H9 (cell line): ENCODE data around the gene SCGN. TPM values are rescaled to one million over a fixed set of nuclear protein-coding genes. Genes with fewer than 3 reads are reported as not detected.

Source experiments
- DNase-seq: peaks from one replicate; pipeline ENCODE4 v3.0.0-alpha.2; 2017
- H2AFZ ChIP-seq: one replicate; pipeline ENCODE4 v1.6.1; 2013; ENCODE audit warnings: mild to moderate bottlenecking, low read length, control low read depth, moderate library complexity
- H2AK5ac ChIP-seq: 2 replicates; pipeline ENCODE4 v1.6.1; 2013; ENCODE audit warnings: low read length, control low read depth, mixed read lengths; ENCODE audit not compliant: insufficient read length
- H2BK120ac ChIP-seq: one replicate; pipeline ENCODE4 v1.6.1; 2013; ENCODE audit warnings: low read depth, mild to moderate bottlenecking, low read length, control low read depth, inconsistent platforms; ENCODE audit not compliant: poor library complexity, severe bottlenecking
- H2BK12ac ChIP-seq: 2 replicates; pipeline ENCODE4 v1.6.1; 2013; ENCODE audit warnings: low read length, control low read depth, mixed read lengths, low read depth; ENCODE audit not compliant: insufficient read length
- H2BK15ac ChIP-seq: 2 replicates; pipeline ENCODE4 v1.6.1; 2013; ENCODE audit warnings: low read depth, low read length, control low read depth
- H2BK20ac ChIP-seq: one replicate; pipeline ENCODE4 v1.6.1; 2013; ENCODE audit warnings: low read depth, mild to moderate bottlenecking, low read length, control low read depth, inconsistent platforms; ENCODE audit not compliant: poor library complexity, severe bottlenecking
- H2BK5ac ChIP-seq: 2 replicates; pipeline ENCODE4 v1.6.1; 2013; ENCODE audit warnings: low read length, control low read depth, mixed read lengths; ENCODE audit not compliant: insufficient read length
- H3K14ac ChIP-seq: 2 replicates; pipeline ENCODE4 v1.6.1; 2013; ENCODE audit warnings: low read length, control low read depth; ENCODE audit not compliant: insufficient read depth
- H3K18ac ChIP-seq: 2 replicates; pipeline ENCODE4 v1.6.1; 2013; ENCODE audit warnings: low read depth, mild to moderate bottlenecking, mixed read lengths, low read length, control low read depth; ENCODE audit not compliant: insufficient read length
- H3K23ac ChIP-seq: 2 replicates; pipeline ENCODE4 v1.6.1; 2013; ENCODE audit warnings: low read length, control low read depth, mixed read lengths, low read depth; ENCODE audit not compliant: insufficient read length
- H3K23me2 ChIP-seq: 2 replicates; pipeline ENCODE4 v1.6.1; 2013; ENCODE audit warnings: low read depth, mild to moderate bottlenecking, mixed read lengths, low read length, control low read depth; ENCODE audit not compliant: insufficient read length, poor library complexity, severe bottlenecking
- H3K27ac ChIP-seq: 2 replicates; pipeline ENCODE4 v1.5.1; 2013; ENCODE audit warnings: low read length, control low read depth, mixed read lengths, low read depth; ENCODE audit not compliant: insufficient read length
- H3K27me3 ChIP-seq: 2 replicates; pipeline ENCODE4 v1.6.1; 2013; ENCODE audit warnings: low read length, control low read depth, inconsistent platforms; ENCODE audit not compliant: insufficient read depth
- H3K4ac ChIP-seq: 2 replicates; pipeline ENCODE4 v1.6.1; 2013; ENCODE audit warnings: low read depth, mild to moderate bottlenecking, control low read depth, inconsistent platforms, low read length, moderate library complexity
- H3K4me1 ChIP-seq: 2 replicates; pipeline ENCODE4 v1.6.1; 2013; ENCODE audit warnings: low read length, control low read depth, inconsistent platforms; ENCODE audit not compliant: insufficient read depth
- H3K4me2 ChIP-seq: 2 replicates; pipeline ENCODE4 v1.6.1; 2013; ENCODE audit warnings: low read length, control low read depth, mixed read lengths; ENCODE audit not compliant: insufficient read length, insufficient read depth
- H3K56ac ChIP-seq: 2 replicates; pipeline ENCODE4 v1.6.1; 2013; ENCODE audit warnings: low read depth, mild to moderate bottlenecking, mixed read lengths, low read length, control low read depth; ENCODE audit not compliant: insufficient read length
- H3K79me1 ChIP-seq: 2 replicates; pipeline ENCODE4 v1.6.1; 2013; ENCODE audit warnings: low read depth, mild to moderate bottlenecking, moderate library complexity, low read length, control low read depth, inconsistent platforms; ENCODE audit not compliant: insufficient read depth, poor library complexity, severe bottlenecking
- H3K79me2 ChIP-seq: 2 replicates; pipeline ENCODE4 v1.6.1; 2013; ENCODE audit warnings: low read length, control low read depth, inconsistent platforms; ENCODE audit not compliant: insufficient read depth
- H3K9ac ChIP-seq: 2 replicates; pipeline ENCODE4 v1.6.1; 2013; ENCODE audit warnings: low read length, control low read depth, mixed read lengths; ENCODE audit not compliant: insufficient read length; ENCODE audit errors: extremely low read depth
- H3K9me3 ChIP-seq: one replicate; pipeline ENCODE4 v1.6.1; 2013; ENCODE audit warnings: low read depth, low read length, inconsistent platforms; ENCODE audit not compliant: control insufficient read depth
- H3T11ph ChIP-seq: one replicate; pipeline ENCODE4 v1.6.1; 2013; ENCODE audit warnings: mild to moderate bottlenecking, low read length, control low read depth, inconsistent platforms
- H4K20me1 ChIP-seq: one replicate; pipeline ENCODE4 v1.6.1; 2013; ENCODE audit not compliant: control insufficient read depth, insufficient read length, insufficient read depth
- H4K5ac ChIP-seq: 2 replicates; pipeline ENCODE4 v1.6.1; 2013; ENCODE audit warnings: low read depth, mild to moderate bottlenecking, mixed read lengths, low read length, control low read depth; ENCODE audit not compliant: insufficient read length
- H4K8ac ChIP-seq: replicated peaks from 2 replicates; pipeline ENCODE4 v1.6.1; 2013; ENCODE audit warnings: low read length, control low read depth, mixed read lengths, low read depth; ENCODE audit not compliant: insufficient read length
- H4K91ac ChIP-seq: 2 replicates; pipeline ENCODE4 v1.6.1; 2013; ENCODE audit warnings: low read depth, mild to moderate bottlenecking, moderate library complexity, mixed read lengths, low read length, control low read depth; ENCODE audit not compliant: insufficient read length
- H3K27ac Mint-ChIP-seq, 3 experiments: 2 replicates in 2 of 3; 3 replicates in 1 of 3; pipeline ENCODE4 v1.8.0; 2020 to 2021; ENCODE audit warnings: mixed read lengths in 3 of 3, mild to moderate bottlenecking in 1 of 3, moderate library complexity in 1 of 3
- H3K27me3 Mint-ChIP-seq: 2 replicates; pipeline ENCODE4 v1.8.0; 2021; ENCODE audit warnings: low read depth, mild to moderate bottlenecking, moderate library complexity, mixed read lengths
- H3K36me3 Mint-ChIP-seq, 3 experiments: 2 replicates in 2 of 3; 3 replicates in 1 of 3; pipeline ENCODE4 v1.8.0; 2020 to 2021; ENCODE audit warnings: low read depth in 3 of 3, mixed read lengths in 3 of 3; ENCODE audit not compliant: insufficient read depth in 1 of 3
- H3K4me1 Mint-ChIP-seq, 2 experiments: 2 replicates each; pipeline ENCODE4 v1.8.0; 2020; ENCODE audit warnings: mixed read lengths in 2 of 2
- H3K4me3 Mint-ChIP-seq, 2 experiments: 2 replicates in 1 of 2; 3 replicates in 1 of 2; pipeline ENCODE4 v1.8.0; 2020 to 2021; ENCODE audit warnings: mild to moderate bottlenecking in 2 of 2, mixed read lengths in 2 of 2, moderate library complexity in 1 of 2
- H3K9me3 Mint-ChIP-seq, 2 experiments: 2 replicates in 1 of 2; 3 replicates in 1 of 2; pipeline ENCODE4 v1.8.0; 2020; ENCODE audit warnings: mild to moderate bottlenecking in 2 of 2, mixed read lengths in 2 of 2, moderate library complexity in 1 of 2
- total RNA-seq: library from RNA; stranded (reverse); gene quantifications from 2 replicates; pipeline ENCODE4 v1.2.1, GENCODE V29; 2021
- TF ChIP-seq, protein P1 (sequence below): fragments of 200-600 bp; sonication (generic); conservative IDR thresholded peaks from 3 replicates; pipeline ENCODE4 v1.8.0; 2021; ENCODE audit warnings: antibody characterized with exemption, mild to moderate bottlenecking

The SCGN gene
- total RNA-seq, 1 experiment from 2014 or later = not detected

DNA sequence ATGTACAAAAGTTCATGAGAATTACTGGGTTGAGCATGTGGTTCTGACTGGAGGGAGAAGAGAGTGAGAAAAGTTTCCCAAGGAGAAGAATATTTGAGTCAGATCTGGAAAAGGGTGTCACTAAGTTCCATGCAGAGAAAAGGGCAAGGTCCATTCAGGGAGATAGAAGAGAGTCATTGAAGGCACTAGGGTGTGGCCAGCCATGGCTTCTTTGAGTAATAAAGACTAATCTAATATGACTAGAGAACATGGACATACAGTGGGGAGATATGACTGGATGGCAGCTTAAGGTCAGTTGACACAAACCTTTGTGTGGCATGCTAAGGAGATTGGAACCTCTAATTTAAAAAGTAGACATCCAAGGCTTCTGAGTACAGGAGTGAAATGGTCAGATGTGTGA is 91.9 kb downstream of the SCGN start:
- Mint-ChIP-seq H3K27me3 (no peaks in the 10 kb centered on the region), H3K36me3 (peaks cover 0 to 6% (median 4%) of the 10 kb centered on the region in 3 experiments; a peak in 5 of 7 replicates), H3K4me3 (no peak overlapping the region), H3K4me1 (no peaks in the 10 kb centered on the region), H3K9me3 (peaks cover 0 to 4% of the 10 kb centered on the region in 2 experiments; a peak in 2 of 5 replicates), H3K27ac (no peak overlapping the region)
- Histone ChIP-seq H3K4ac (no peak overlapping the region), H3K14ac (no peak overlapping the region), H3K23me2 (no peaks in the 10 kb centered on the region), H2AK5ac (no peak overlapping the region), H4K5ac (no peak overlapping the region), H3K9ac (no peak overlapping the region), H2AFZ (no peak overlapping the region), H3K18ac (no peak overlapping the region), H3K79me1 (no peaks in the 10 kb centered on the region), H4K8ac (no peak overlapping the region), H3T11ph (no peak overlapping the region), H2BK20ac (no peak overlapping the region), H3K56ac (no peak overlapping the region), H3K27me3 (no peaks in the 10 kb centered on the region), H3K4me1 (no peaks in the 10 kb centered on the region), H3K9me3 (no peaks in the 10 kb centered on the region), H3K27ac (no peak overlapping the region), H2BK5ac (no peak overlapping the region), H4K20me1 (no peaks in the 10 kb centered on the region), H3K4me2 (no peak overlapping the region), H3K23ac (no peak overlapping the region), H3K79me2 (no peaks in the 10 kb centered on the region), H2BK15ac (no peak overlapping the region), H4K91ac (no peak overlapping the region), H2BK12ac (no peak overlapping the region), H2BK120ac (no peak overlapping the region)
- TF ChIP-seq, protein P1, sequence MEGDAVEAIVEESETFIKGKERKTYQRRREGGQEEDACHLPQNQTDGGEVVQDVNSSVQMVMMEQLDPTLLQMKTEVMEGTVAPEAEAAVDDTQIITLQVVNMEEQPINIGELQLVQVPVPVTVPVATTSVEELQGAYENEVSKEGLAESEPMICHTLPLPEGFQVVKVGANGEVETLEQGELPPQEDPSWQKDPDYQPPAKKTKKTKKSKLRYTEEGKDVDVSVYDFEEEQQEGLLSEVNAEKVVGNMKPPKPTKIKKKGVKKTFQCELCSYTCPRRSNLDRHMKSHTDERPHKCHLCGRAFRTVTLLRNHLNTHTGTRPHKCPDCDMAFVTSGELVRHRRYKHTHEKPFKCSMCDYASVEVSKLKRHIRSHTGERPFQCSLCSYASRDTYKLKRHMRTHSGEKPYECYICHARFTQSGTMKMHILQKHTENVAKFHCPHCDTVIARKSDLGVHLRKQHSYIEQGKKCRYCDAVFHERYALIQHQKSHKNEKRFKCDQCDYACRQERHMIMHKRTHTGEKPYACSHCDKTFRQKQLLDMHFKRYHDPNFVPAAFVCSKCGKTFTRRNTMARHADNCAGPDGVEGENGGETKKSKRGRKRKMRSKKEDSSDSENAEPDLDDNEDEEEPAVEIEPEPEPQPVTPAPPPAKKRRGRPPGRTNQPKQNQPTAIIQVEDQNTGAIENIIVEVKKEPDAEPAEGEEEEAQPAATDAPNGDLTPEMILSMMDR = no peak
- DNase-seq = no peak
